ENCODE data around the gene ENAH.
"Not testable (repeated sequence)": the region's sequence is repeated elsewhere in the genome, so short reads cannot be mapped to it uniquely, and the experiment has no call there.

The ENAH gene

DNA sequence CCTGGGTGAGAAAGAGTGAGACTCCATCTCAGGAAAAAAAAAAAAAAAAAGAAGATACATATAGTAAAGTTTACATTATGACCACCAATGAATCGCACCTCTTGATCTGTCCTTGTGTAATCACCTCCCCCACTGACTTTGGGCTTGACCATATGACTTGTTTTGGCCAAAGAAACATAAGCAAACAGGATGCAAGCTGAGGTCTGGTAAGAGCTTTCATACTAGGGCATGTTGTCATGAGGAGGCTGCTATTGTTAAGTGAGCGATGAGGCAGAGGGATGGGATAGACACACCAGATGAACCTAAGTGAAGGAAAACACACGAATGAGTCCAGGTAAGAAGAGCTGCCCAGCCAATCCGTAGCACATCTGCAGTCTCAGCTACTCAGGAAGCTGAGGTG lies 10.7 kb downstream of the ENAH start:
- DNase-seq = peak; percentile 18

DNA sequence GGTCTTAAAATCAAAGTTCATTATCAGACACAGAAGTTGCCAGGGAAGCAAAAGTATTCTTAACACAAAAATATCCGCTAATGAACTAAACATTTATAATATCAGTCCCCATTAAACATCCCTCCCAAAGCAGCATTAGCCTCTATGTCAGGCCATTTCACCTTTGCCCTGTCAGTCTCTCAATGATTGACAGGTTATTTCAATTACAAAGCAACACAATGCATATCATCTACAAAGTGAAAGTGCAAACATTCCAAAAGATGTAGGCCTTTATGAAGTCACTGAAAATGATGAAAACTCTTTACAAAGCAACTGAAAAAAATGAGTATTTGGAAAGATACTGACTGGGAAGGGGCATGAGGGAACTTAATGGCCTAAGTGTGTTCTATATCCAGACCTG lies 14.1 kb downstream of the ENAH start:
- DNase-seq = no peak

DNA sequence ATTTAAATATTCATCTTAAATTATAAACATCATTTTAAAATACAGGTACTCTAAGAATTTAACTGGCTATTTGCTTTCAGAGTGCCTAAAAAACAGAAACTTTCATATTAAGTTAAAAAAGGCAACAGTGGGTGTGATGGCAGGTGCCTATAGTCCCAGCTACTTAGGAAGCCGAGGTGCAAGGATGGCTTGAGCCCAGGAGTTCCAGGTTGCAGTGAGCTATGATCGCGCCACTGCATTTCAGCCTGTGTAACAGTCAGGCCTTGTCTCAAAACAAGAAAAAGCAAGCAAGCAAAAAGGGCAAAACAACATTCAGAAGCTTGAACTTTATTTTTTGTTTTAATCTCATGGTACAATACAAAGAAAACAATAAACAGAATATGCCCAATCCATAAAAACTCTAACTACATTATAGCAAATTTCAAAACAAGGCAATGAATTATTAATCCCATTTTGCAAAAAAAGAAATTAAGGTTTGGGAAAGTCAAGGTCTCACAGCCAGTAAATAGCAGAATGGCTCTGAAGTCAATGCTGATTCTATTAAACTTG lies 15.2 kb downstream of the ENAH start:
- no peak for DNase-seq

DNA sequence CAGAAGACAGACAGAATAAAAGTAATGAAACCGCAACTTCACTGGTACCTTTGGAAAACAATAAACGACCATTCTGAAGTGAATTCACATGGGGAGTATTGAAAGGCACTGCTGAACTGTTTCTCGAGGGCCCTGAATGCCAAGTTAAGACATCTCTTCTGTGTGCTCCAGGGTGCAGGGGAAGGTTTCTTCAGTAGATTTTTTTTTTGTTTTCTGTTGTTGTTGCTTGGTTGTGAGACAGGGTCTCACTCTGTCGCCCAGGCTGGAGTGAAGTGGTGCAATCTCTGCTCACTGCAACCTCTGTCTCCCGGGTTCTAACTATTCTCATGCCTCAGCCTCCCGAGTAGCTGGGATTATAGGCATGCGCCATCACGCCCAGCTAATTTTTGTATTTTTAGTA lies 15.9 kb downstream of the ENAH start:
- not testable (repeated sequence) for DNase-seq

DNA sequence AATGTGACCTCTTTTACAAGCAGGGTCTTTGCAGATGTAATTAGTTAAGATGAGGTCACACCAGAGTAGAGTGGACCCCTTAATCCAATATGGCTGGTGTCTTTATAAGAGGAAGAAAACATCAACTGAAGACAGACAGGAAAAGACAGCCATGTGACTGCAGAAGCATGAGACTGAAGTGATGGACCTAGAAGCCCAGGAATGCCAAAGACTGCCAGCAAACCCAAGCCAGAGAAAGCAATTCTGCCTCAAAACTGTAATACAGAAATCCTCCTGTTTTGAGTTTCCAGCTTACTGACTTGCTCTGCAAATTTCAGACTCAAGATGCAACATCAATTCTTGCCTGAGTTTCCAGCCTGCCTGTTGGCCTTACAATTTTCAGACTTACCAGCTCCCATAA lies 17.3 kb downstream of the ENAH start:
- no peak for DNase-seq

DNA sequence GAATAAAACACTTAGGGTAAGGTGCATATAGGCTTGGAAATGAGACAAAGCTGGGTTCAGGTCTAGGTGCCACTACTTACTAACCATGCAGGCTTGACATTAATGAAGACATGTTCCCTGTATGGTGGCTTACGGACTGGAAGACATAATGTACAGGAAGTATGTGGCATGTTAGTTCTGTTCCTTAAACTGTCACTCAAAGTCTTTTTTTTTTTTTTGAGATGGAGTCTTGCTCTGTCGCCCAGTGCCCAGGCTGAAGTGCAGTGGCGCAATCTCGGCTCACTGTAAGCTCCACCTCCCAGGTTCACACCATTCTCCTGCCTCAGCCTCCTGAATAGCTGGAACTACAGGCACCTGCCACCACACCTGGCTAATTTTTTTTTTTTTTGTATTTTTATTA lies 20.1 kb downstream of the ENAH start:
- not testable (repeated sequence) for DNase-seq

DNA sequence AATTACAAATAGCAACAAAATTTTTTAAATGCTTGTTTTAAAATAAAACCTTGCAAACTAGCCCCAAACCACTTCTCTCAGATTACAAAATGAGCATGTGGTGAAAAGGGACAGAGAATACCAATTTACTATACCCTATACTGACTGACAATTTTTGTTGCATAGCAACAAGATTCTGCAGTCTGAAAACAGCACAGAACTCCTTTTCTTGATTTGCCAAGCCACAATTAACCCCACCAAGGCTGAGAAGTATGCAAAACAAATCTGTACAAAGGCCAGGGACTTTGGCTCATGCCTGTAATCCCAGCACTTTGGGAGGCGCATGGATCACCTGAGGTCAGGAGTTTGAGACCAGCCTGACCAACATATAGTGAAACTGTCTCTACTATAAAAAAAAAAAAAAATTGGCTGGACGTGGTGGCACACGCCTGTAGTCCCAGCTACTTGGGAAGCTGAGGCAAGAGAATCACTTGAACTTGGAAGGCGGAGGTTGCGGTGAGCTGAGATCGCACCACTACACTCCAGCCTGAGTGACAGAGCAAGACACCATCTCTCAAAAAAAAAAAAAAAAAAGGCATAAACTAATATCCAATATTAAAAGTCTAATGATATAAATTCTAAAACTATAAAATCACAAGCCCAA lies 21.8 kb downstream of the ENAH start:
- DNase-seq = peak; percentile 48

DNA sequence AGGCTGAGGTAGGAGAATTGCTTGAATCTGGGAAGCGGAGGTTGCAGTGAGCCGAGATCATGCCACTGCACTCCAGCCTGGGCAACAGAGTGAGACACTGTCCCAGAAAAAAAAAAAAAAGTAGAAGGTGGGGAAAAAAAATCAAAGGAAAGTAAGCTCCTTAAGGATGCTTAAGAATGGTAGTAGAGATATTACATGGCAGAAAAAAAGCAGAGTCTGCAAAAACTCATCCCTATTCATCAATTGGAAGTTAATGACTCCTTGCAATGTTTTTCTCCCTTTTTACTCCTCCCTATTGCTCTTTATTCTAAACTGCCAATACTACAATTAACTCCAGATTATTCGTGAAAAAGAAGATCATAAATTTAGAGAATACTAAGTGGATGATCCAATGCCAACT lies 23.4 kb downstream of the ENAH start:
- DNase-seq = peak; percentile 42

DNA sequence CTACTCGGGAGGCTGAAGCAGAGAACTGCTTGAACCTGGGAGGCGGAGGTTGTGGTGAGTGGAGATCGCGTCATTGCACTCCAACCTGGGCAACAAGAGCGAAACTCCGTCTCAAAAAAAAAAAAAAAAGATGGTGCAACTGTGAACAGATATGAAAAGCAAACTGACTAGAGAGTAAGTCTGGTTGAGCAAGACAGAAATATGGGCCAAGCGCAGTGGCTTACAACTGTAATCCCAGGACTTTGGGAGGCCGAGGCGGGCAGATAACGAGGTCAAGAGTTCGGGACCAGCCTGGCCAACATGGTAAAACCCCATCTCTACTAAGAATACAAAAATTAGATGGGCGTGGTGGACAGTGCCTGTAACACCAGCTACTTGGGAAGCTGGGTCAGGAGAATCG lies 24.1 kb downstream of the ENAH start:
- DNase-seq = not testable (repeated sequence)

DNA sequence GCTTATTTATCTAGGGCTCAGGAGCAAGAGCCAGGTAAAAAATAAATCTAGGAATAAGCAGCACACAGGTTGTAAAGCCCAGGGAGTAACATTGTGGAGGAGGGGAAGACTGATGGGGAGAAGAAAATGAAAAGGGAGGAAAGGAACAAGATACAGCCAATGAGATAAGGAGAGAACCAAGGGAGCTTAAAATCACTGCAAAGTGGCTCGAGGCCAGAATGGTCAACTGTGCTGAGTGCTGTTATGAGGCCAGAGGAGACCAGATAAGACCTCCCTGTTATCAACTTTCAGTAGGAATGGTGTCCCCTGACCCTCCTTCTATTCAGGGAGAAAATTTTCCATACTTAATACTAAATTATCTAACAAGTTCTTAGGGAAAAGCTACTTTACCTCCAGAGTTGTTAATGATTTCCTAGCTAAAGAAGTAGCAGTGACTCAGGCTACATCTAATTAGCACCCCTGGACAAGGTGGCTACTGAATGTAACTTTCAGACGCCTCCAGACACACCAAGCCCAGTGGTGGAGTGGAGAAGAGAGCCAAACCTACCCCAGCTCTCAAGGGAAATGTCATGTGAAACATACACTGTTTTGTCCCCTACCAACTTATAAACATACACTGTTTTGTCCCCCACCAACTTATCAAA lies 25.5 kb downstream of the ENAH start:
- DNase-seq = peak; percentile 24

DNA sequence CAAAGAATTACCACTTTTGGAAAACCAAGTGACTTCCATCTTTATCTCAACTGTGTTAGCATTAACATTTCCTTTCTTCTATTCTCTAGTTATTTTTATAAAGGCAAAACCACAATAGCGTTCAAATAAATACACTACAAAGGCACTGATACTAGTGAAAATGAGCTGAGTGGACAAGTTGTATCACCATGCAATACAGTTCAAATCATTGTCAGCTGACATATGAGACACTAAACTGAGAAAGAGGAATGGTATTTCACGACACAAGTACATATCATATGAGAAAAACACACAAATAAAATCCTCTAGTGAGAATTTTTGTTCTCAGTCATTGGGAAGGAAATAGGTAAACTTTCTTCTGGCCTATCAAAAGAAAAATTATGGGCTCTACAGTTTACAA lies 26.2 kb downstream of the ENAH start:
- no peak for DNase-seq

DNA sequence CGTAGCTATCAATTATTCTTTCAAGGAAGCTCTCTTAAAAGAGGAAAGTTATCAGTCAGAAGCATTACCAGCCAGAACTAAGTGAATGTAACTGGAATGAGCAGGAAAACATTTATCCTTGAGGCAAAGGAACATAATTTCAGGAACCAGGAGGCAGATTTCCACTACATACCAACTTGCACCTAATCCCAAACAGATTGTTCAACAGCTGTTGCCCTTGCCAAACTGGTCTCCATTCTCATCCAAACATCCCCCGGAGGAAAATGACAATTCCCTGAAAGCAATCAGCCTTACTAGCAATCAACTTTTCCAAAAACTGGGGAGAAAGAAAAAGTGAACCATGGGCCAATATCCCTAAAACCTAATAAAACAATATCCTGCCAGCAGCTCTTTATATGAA lies 35.0 kb downstream of the ENAH start:
- peak; percentile 44 for DNase-seq

DNA sequence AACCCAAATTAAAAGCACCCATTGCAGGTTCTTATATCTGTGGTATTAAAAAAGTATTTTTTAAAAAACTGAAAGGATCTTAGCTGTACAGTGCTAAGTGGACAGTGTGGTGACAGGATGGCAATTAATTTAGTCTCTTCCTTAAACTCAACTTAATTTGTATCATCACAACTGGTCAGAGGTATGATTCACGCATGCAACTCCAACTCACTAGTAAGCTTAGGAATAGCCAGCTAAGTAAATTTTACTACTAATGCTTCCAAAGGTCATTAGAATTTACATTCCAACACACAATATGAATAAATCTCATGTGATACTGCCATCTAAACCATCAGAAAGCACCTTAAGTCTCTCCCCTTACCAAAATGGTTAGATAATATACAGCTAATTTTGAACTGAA lies 35.4 kb downstream of the ENAH start:
- no peak for DNase-seq

DNA sequence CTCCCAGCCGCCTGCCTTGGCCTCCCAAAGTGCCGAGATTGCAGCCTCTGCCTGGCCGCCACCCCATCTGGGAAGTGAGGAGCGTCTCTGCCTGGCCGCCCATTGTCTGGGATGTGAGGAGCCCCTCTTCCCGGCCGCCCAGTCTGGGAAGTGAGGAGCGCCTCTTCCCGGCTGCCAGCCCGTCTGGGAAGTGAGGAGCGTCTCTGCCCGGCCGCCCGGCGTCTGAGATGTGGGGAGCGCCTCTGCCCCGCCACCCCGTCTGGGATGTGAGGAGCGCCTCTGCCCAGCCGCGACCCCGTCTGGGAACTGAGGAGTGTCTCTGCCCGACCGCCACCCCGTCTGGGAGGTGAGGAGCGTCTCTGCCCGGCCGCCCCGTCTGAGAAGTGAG lies 37.5 kb downstream of the ENAH start:
- DNase-seq = not testable (repeated sequence)

DNA sequence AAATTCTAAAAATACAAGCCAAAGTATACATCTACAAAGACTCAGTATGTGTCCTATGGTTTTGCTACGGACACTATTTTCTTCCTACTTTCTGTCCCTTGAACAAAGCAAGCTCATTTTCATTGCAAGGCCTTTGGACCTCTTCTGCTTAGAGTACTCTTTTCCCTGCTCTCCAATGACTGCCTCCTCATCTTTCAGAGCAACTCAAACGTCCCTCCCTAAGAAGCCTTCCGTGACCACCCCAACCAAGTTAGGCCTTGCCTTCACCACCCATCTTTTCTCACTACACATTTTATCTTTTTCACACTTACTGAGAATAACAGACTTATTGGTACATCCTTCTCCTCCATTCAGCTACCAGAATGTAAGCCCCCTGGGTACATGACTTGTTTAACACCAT lies 39.9 kb downstream of the ENAH start:
- peak; percentile 22 for DNase-seq

DNA sequence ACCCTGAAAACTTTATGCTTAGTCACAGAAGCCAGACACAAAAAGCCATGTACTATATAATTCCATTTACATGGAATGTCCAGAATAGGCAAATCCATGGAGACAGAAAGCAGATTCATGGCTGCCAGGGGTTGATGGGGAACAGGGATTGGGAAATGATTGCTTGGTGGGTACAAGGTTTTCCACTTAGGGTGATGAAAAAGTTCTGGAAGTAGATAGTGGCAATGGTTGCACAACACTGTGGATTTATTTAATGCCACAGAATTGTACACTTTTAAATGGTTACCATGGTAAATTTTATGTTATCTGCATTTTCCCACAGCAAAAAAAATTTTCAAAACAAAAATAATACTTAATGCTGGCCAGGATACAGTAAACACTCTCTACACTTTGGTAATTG lies 40.6 kb downstream of the ENAH start:
- no peak for DNase-seq

DNA sequence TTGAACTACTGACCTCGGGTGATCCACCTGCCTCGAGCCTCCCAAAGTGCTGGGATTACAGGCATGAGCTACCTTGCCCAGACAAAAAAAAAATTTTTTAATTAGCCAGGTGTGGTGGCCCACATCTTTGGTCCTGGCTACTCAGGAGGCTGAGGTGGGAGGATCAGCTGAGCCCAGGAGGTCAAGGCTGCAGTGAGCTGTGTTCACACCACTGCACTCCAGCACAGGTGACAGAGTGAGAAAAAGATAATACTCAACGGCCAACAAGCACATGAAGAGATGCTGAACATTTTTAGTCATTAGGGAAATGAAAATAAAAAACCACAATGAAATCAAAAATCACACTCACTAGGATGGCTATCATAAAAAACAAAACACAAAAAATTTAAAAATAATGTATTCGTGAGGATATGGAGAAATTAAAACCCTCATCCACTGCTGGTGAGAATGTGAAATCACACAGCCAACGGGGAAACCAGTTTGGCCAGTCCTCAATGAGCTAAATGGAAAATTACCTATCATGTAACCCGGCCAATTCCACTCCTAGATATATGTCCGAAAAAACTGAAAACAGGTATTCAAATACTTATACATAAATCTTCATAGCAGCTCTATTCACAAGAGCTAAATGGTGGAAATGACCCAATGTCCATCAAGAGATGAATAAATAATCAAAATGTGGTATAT lies 41.2 kb downstream of the ENAH start:
- DNase-seq = no peak

DNA sequence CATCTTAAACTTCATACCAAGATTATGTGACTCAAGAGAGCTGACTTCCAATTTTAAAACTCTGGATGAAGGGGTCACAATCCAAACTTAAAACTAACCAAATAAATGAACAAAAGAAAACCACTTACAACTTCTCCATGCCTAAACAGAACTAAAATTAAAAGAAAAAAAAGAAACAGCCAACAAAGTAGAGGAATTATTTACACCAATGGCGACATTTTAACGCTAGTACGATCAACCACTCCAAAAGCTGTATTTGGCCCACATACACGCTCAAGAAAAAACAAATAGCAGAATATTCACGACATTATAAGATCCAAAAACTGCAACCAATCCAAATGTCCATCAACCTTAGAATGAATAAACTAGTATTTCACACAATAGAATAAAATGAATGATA lies 42.4 kb downstream of the ENAH start:
- DNase-seq = no peak

DNA sequence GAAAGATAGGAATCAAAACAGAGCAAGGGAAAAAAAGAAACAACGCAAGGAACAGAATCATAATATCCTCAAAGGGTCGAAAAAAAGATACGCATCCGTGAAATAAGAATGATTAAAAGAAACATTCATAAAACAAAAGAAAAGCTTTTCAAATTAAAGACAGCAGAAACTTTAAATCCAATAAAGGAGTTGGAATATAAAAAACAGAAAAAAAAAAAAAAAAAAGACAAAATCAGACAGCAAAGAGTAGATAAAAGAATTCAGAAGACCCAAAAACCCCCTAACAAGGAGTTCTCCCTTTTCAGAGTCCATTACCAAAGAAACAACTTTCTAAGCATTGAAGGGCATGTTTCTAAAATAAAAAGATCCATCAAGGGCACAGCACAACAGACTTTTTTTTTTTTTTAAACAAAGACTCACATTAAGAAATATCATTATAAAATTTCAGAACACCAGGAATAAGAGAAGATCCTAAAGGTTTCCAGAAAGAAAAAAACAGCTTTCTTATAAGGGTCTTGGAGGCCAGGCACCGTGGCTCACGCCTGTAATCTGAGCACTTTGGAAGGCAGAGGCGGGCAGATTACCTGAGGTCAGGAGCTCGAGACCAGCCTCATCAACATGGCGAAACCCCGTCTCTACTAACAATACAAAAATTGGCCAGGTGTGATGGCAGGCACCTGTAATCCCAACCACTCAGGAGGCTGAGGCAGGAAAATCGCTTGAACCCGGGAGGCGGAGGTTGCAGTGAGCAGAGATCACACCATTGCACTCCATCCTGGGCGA lies 44.7 kb downstream of the ENAH start:
- peak; percentile 18 for DNase-seq

DNA sequence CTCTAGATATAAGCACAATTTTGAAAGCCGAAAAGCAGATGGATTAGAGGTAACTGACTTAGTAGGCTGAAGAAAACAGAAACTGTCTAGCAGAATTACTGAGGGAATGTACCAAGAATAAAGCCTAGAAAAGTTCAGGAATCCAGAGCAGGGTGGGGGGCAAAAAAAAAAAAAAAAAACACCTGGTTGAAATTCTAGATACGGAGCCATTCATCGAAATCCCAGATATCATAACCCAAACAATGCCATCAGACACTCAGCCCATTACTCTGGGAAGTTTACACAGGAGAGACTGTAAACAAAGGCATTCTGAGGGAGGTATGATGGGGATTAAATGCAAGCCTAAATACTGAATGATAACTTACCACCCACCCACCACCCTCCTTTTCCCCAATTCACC lies 45.6 kb downstream of the ENAH start:
- peak; percentile 72 for DNase-seq

DNA sequence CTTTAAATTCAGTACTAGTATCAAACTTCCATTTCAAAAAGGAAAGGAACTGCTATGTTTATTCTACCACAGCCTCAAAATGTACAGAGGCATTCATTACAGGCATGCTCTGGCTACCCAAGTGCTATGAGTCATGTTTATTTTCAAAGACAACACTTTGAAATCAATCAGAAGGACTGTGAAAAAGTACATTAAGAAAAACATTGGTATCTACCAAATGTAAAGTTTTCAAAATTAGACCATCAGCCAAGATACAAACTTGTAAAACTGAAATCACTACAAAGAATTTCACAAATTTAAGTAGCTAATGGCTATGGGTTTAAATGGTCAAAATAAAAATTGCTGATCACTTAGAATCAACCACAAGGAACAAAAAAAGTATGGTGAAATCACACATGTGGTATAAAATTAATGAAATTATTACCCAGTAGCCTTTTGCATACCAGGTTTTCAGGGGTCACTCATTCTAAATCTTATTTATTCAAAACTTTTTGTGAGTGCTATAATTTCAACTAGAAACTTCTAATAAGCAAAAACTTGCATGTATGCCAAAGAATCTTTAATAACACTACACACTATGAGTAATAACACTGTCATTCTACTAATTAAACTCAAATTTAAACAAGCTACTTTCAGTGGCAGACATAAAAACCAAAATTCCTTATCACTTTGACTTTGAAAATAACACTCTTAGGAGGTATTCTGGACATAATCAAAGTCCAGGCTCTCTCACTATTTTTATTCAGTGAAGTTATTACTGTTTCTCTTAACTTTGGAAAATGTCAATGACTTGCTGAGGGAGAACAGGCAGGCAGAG lies 49.2 kb downstream of the ENAH start:
- DNase-seq = peak; percentile 37

DNA sequence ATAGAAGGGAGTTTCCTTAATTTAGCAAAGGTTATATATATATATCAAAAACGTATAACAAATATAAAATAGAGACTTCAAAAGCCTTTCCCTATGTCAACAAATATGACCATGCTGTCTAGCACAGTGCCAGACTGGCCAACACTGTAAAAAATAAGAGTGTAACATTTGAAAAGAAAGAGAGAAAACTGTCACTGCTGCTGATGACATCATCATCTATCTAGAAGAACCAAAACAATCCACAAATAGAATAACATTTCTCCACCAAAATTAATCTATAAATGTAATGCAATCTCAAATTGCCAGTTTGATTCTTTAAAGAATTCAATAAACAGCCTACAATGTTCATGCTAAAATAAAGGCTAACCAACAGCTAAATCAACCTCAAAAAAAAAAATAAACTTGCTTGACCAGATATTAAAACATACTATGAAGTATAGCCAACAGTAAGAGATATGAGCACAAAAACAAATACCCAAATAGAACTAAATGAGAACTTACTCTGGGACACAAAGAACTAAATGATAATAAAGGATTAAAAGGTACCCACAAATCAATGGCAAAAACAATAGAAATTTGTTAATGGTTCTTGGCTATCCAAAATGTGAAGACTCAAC lies 50.2 kb downstream of the ENAH start:
- no peak for DNase-seq
